UCSD-AML1 (cell line): ENCODE data around the gene BLACAT1.
A peak's percentile ranks its signal among the peaks of the same experiment; 100 is the strongest.

Experiments used
- DNase-seq: peaks from one replicate; lab custom pipeline; 2025; ENCODE audit not compliant: unreplicated experiment; lab: John Stamatoyannopoulos, UW

BLACAT1 gene

GRCh38 chr1:205455581-205456382, at the start of gene BLACAT1:
Gene BLACAT1 (minus strand): TSS chr1:205456045.
- DNase-seq = no peak

- no peak for DNase-seq
Measured at GRCh38 chr1:205505076-205505729, 49.4 kb upstream of the BLACAT1 start.

GRCh38 chr1:205504311-205505075, 48.6 kb upstream of the BLACAT1 start, which contains the start of gene CDK18:
Gene CDK18 (plus strand): TSS chr1:205504669. CDS start chr1:205523168, 18,499 bp downstream.
- peak; percentile 85 for DNase-seq

- no peak for DNase-seq
Measured at GRCh38 chr1:205502992-205503391, 47.1 kb upstream of the BLACAT1 start.

GRCh38 chr1:205502111-205502810, 46.4 kb upstream of the BLACAT1 start:
- DNase-seq = no peak

GRCh38 chr1:205500240-205501233, 44.7 kb upstream of the BLACAT1 start:
- DNase-seq = no peak

- DNase-seq = no peak
Measured at GRCh38 chr1:205499789-205500188, 43.9 kb upstream of the BLACAT1 start.

GRCh38 chr1:205497351-205497750, 41.5 kb upstream of the BLACAT1 start:
- DNase-seq = no peak

- DNase-seq = no peak
Measured at GRCh38 chr1:205496661-205497060, 40.8 kb upstream of the BLACAT1 start.

GRCh38 chr1:205495237-205495823, 39.5 kb upstream of the BLACAT1 start:
- no peak for DNase-seq

- no peak for DNase-seq
Measured at GRCh38 chr1:205494115-205494514, 38.3 kb upstream of the BLACAT1 start.

GRCh38 chr1:205493241-205494085, 37.6 kb upstream of the BLACAT1 start:
- DNase-seq = no peak

- DNase-seq = no peak
Measured at GRCh38 chr1:205492774-205493173, 36.9 kb upstream of the BLACAT1 start.

- DNase-seq = no peak
Measured at GRCh38 chr1:205492201-205492667, 36.4 kb upstream of the BLACAT1 start.

GRCh38 chr1:205491794-205492193, 35.9 kb upstream of the BLACAT1 start:
- DNase-seq = no peak

GRCh38 chr1:205488074-205488723, 32.4 kb upstream of the BLACAT1 start:
- DNase-seq = peak; percentile 41

GRCh38 chr1:205486258-205486657, 30.4 kb upstream of the BLACAT1 start:
- DNase-seq = no peak
